ENCODE data around the gene CAMK1D. TPM values are rescaled to one million over a fixed set of nuclear protein-coding genes. Genes with fewer than 3 reads are reported as not detected.

Gene CAMK1D
- total RNA-seq, 1 experiment from 2014 or later, result 6.3 TPM

DNA sequence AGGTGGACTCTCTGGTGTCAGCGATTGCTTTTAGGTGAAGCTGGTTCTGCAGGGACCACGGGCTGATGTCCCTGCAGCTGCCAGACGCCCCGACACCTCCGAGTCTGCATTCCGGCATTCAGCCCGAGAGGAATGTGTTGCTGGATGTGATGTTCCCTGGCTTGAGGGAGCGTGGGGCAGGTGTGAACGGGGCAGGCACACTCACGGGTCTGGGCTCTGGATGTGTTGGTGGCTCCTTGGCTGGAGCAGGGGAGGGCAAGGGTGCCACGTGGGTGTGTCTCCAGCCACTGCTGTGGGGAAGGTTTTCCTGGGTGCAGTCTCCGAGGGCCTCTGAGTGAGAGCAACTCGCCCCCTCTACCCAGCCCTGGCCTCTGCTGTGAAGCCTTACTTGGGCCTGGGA is 140.5 kb downstream of the CAMK1D start:
- no peak overlapping the region for H4K91ac ChIP-seq (ENCODE audit: insufficient read length, low read depth, low read length)
- H2BK120ac ChIP-seq (ENCODE audit: low read depth, low read length, poor library complexity, severe bottlenecking), result no peak overlapping the region
- H2AK5ac ChIP-seq (ENCODE audit: insufficient read length, low read length), result no peak overlapping the region
- H3K4me1 ChIP-seq (ENCODE audit: insufficient read depth, low read length), result peaks cover 2% of the 10 kb centered on the region; the same call in 1 of the 2 replicates
- no peak overlapping the region for H4K8ac ChIP-seq (replicated peaks; ENCODE audit: insufficient read length, low read depth, low read length)
- no peak overlapping the region for H3K4ac ChIP-seq (ENCODE audit: low read depth, low read length)
- Mint-ChIP-seq H3K4me3 (no peak overlapping the region), H3K27me3 (ENCODE audit: low read depth) (no peaks in the 10 kb centered on the region; the same call in 1 of the 2 replicates), H3K36me3 (ENCODE audit: insufficient read depth in 1 of 3, low read depth in 3 of 3) (peaks cover 0 to 7% (median 0%) of the 10 kb centered on the region in 3 experiments; a peak in 2 of 7 replicates), H3K4me1 (peaks cover 13 to 19% of the 10 kb centered on the region in 2 experiments), H3K9me3 (peaks cover 3 to 4% of the 10 kb centered on the region in 2 experiments; a peak in 2 of 5 replicates), H3K27ac (peak overlapping the region in 1 of 3 experiments; percentile 14; a peak in 1 of 7 replicates)
- no peaks in the 10 kb centered on the region for H3K79me1 ChIP-seq (ENCODE audit: insufficient read depth, low read depth, low read length, poor library complexity, severe bottlenecking)
- no peak overlapping the region for H2BK12ac ChIP-seq (ENCODE audit: insufficient read length, low read depth, low read length)
- H3K27me3 ChIP-seq (ENCODE audit: insufficient read depth, low read length), result no peaks in the 10 kb centered on the region
- H2AFZ ChIP-seq (ENCODE audit: low read length), result no peak overlapping the region
- no peak for DNase-seq
- H3K27ac ChIP-seq (ENCODE audit: insufficient read length, low read depth, low read length), result no peak overlapping the region
- H4K20me1 ChIP-seq (ENCODE audit: control insufficient read depth, insufficient read depth, insufficient read length), result no peaks in the 10 kb centered on the region
- H2BK15ac ChIP-seq (ENCODE audit: low read depth, low read length), result no peak overlapping the region
- no peak overlapping the region for H4K5ac ChIP-seq (ENCODE audit: insufficient read length, low read depth, low read length)
- TF ChIP-seq, protein P1, sequence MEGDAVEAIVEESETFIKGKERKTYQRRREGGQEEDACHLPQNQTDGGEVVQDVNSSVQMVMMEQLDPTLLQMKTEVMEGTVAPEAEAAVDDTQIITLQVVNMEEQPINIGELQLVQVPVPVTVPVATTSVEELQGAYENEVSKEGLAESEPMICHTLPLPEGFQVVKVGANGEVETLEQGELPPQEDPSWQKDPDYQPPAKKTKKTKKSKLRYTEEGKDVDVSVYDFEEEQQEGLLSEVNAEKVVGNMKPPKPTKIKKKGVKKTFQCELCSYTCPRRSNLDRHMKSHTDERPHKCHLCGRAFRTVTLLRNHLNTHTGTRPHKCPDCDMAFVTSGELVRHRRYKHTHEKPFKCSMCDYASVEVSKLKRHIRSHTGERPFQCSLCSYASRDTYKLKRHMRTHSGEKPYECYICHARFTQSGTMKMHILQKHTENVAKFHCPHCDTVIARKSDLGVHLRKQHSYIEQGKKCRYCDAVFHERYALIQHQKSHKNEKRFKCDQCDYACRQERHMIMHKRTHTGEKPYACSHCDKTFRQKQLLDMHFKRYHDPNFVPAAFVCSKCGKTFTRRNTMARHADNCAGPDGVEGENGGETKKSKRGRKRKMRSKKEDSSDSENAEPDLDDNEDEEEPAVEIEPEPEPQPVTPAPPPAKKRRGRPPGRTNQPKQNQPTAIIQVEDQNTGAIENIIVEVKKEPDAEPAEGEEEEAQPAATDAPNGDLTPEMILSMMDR (conservative IDR thresholded peaks at IDR 0.05), result no peak
- no peak overlapping the region for H3K23ac ChIP-seq (ENCODE audit: insufficient read length, low read depth, low read length)
- H2BK5ac ChIP-seq (ENCODE audit: insufficient read length, low read length), result no peak overlapping the region
- H3K9me3 ChIP-seq (ENCODE audit: control insufficient read depth, low read depth, low read length), result no peaks in the 10 kb centered on the region
- H3K18ac ChIP-seq (ENCODE audit: insufficient read length, low read depth, low read length), result no peak overlapping the region
- H3K14ac ChIP-seq (ENCODE audit: insufficient read depth, low read length), result no peak overlapping the region
- no peak overlapping the region for H2BK20ac ChIP-seq (ENCODE audit: low read depth, low read length, poor library complexity, severe bottlenecking)
- H3K79me2 ChIP-seq (ENCODE audit: insufficient read depth, low read length), result no peaks in the 10 kb centered on the region
- no peak overlapping the region for H3K4me2 ChIP-seq (ENCODE audit: insufficient read depth, insufficient read length, low read length)
- H3K56ac ChIP-seq (ENCODE audit: insufficient read length, low read depth, low read length), result no peak overlapping the region
- no peaks in the 10 kb centered on the region for H3K23me2 ChIP-seq (ENCODE audit: insufficient read length, low read depth, low read length, poor library complexity, severe bottlenecking)
- no peak overlapping the region for H3T11ph ChIP-seq (ENCODE audit: low read length)
- no peak overlapping the region for H3K9ac ChIP-seq (ENCODE audit: extremely low read depth, insufficient read length, low read length)
- WGBS (ENCODE audit: extremely low coverage, insufficient read length, low lambda C conversion rate), result no CpG with 5 or more reads among the region's 13 CpGs

Data from H9 (cell line).